Activated CD4-positive, alpha-beta T cell treated with anti-CD3 and anti-CD28 coated beads, Interleukin-2, amount 10 ng/mL, durations not matched to agents 24 days and 14 days (primary cell): ENCODE data around the gene PLA2G4B. TPM values are rescaled to one million over a fixed set of nuclear protein-coding genes. Genes with fewer than 3 reads are reported as not detected.

Experiments used
- DNase-seq: peaks from one replicate; pipeline ENCODE4 v3.0.0; 2022
- H3K27ac Mint-ChIP-seq: one replicate; pipeline ENCODE4 v1.8.0; 2022; ENCODE audit warnings: mild to moderate bottlenecking, mixed read lengths
- H3K27me3 Mint-ChIP-seq: one replicate; pipeline ENCODE4 v1.8.0; 2022; ENCODE audit warnings: mixed read lengths
- H3K36me3 Mint-ChIP-seq: one replicate; pipeline ENCODE4 v1.8.0; 2022; ENCODE audit warnings: low read depth, mild to moderate bottlenecking, mixed read lengths
- H3K4me1 Mint-ChIP-seq: one replicate; pipeline ENCODE4 v1.8.0; 2021; ENCODE audit warnings: mixed read lengths
- H3K4me3 Mint-ChIP-seq: one replicate; pipeline ENCODE4 v1.8.0; 2022; ENCODE audit warnings: mild to moderate bottlenecking, moderate library complexity, mixed read lengths
- H3K9me3 Mint-ChIP-seq: one replicate; pipeline ENCODE4 v1.8.0; 2021; ENCODE audit warnings: mixed read lengths
- intact Hi-C: fragments of 100-400 bp; cut with micrococcal nuclease; formaldehyde crosslinking; loops from one replicate; pipeline ENCODE4 v1.15.1; 2023
- total RNA-seq: library from RNA; stranded (reverse); gene quantifications from 2 replicates; pipeline ENCODE4 v1.2.3, GENCODE V29; 2022

Gene PLA2G4B
- total RNA-seq, 1 donor from 2014 or later = 8.5 TPM

DNA sequence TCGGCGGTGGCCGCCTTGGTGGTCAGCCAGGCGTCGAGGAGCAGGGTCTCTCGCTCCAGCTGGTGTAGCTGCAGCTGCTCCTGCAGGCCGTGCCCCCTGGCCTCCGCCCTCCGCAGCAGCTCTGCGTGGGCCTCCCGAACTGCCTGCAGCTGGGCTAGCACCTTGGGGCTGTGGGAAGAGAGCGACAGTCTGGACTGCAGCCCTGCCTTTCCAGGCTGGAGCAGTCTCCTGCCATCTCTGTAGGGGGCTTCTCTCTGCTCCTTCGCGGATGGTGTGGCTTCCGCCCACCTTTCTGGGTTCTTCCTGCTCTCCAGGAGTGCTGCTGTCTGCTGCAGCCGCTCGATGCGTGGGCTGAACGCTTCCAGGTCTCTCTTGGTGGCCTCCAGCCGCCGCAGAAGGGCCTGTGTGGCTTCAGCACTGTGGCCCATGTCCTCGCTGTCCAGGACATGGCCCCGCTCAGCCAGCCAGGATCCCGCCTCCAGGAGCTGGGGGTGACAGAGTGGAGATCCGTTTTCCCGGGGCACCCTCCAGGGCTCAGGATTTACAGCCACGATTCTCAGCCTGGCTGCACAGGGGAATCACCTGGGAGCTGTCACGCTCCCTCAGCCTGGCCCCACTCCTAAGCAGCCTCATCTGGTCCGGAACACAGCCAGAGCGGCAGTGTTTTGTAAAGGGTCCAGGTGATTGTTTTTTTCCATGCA is 16.8 kb downstream of the PLA2G4B start:
- Mint-ChIP-seq H3K9me3 (no peaks in the 10 kb centered on the region), H3K36me3 (no peaks in the 10 kb centered on the region), H3K27me3 (no peaks in the 10 kb centered on the region), H3K4me1 (peaks cover 7% of the 10 kb centered on the region), H3K27ac (no peak overlapping the region), H3K4me3 (no peak overlapping the region)
- intact Hi-C loops = no loop called here
- no peak for DNase-seq

DNA sequence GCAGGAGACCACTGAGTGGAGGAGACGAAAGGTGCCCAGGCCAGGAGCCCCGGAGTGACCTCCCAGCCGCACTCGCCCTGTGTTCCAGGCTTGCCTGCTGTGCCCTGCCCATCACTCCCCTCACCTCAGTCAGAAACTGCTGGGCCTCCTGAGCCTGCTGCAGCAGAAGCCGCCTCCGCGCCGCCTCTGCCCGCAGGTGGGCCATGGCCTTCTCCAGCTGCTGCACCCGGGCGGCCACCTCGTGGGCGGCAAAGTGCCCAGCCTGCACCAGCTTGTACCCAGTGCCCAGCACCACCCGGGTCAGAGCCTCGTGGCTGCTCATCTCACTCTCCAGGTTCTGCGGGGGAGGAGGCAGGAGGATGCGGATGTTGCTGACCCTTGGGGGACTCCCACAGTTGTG is 17.6 kb downstream of the PLA2G4B start:
- intact Hi-C loops = no loop called here
- Mint-ChIP-seq H3K4me1 (peaks cover 7% of the 10 kb centered on the region), H3K27me3 (no peaks in the 10 kb centered on the region), H3K9me3 (no peaks in the 10 kb centered on the region), H3K36me3 (no peaks in the 10 kb centered on the region), H3K4me3 (no peak overlapping the region), H3K27ac (no peak overlapping the region)
- DNase-seq = no peak

DNA sequence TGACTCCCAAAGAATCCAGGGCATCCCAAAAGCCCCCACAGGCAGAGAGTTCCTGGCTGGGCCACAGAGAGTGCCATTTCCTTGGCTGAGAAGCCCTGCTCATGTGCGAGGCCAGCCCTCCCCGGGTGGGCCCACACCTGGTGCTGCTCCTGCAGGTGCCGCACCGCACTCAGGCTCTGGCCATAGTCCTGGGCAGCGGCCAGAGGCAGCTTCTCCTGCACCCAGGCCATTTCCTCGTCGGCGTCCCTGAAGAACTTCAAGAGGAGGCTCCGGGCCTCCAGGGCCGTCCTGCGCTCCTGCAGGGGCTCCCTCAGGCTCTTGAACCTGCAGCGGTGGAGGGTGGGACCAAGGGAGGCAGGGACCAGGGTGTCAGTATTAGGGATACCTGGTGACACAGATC is 18.1 kb downstream of the PLA2G4B start:
- Mint-ChIP-seq H3K27me3 (no peaks in the 10 kb centered on the region), H3K4me3 (no peak overlapping the region), H3K9me3 (no peaks in the 10 kb centered on the region), H3K36me3 (no peaks in the 10 kb centered on the region), H3K4me1 (peaks cover 7% of the 10 kb centered on the region), H3K27ac (no peak overlapping the region)
- intact Hi-C loops = no loop called here
- DNase-seq = no peak

DNA sequence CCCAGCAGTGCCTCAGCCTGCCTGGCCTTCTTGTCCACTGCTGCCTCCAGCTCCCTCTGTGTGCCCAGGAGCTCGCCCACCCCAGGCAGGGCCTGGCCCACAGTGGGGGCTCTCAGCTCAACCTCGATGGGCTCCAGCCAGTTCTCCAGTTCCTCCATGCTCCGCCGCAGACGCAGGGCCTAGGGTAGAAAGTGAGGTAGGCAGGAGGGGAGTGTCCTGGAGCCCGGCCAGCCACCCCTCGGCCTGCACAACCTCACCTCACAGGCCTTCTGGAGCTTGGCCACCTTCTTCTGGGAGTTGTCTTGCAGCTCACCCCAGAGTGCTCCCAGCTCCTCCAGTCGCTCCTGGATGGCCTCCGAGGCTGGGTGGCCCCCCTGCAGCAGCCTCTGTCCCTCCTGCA is 18.7 kb downstream of the PLA2G4B start:
- no peaks in the 10 kb centered on the region for H3K27me3 Mint-ChIP-seq
- no peak overlapping the region for H3K4me3 Mint-ChIP-seq
- no peak for DNase-seq
- no peaks in the 10 kb centered on the region for H3K36me3 Mint-ChIP-seq
- H3K27ac Mint-ChIP-seq = no peak overlapping the region
- H3K4me1 Mint-ChIP-seq = peaks cover 7% of the 10 kb centered on the region
- no peaks in the 10 kb centered on the region for H3K9me3 Mint-ChIP-seq
- intact Hi-C loops = no loop called here

DNA sequence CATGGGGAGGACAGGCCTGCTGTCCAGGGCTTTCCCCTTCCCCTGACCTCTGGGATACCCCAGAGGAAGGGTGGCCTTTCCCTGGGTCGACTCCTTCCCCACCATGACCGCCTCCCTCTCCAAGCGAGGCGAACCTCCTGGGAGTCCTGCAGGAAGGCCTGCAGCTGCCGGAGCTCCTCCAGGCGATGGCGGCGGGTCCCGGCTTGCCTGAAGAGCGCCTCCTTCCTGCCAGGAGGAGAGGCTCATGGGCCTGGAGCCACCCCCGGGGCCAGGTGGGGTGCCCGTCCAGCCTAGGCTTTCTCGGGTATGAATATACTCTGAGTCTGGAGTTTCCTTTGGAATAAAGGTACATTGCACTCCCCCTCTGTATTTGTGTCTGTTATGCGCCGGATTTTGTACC is 20.1 kb downstream of the PLA2G4B start:
- no peaks in the 10 kb centered on the region for H3K36me3 Mint-ChIP-seq
- H3K27me3 Mint-ChIP-seq = no peaks in the 10 kb centered on the region
- no peak overlapping the region for H3K4me3 Mint-ChIP-seq
- peaks cover 7% of the 10 kb centered on the region for H3K4me1 Mint-ChIP-seq
- no peak for DNase-seq
- H3K9me3 Mint-ChIP-seq = no peaks in the 10 kb centered on the region
- no peak overlapping the region for H3K27ac Mint-ChIP-seq
- intact Hi-C loops = no loop called here

DNA sequence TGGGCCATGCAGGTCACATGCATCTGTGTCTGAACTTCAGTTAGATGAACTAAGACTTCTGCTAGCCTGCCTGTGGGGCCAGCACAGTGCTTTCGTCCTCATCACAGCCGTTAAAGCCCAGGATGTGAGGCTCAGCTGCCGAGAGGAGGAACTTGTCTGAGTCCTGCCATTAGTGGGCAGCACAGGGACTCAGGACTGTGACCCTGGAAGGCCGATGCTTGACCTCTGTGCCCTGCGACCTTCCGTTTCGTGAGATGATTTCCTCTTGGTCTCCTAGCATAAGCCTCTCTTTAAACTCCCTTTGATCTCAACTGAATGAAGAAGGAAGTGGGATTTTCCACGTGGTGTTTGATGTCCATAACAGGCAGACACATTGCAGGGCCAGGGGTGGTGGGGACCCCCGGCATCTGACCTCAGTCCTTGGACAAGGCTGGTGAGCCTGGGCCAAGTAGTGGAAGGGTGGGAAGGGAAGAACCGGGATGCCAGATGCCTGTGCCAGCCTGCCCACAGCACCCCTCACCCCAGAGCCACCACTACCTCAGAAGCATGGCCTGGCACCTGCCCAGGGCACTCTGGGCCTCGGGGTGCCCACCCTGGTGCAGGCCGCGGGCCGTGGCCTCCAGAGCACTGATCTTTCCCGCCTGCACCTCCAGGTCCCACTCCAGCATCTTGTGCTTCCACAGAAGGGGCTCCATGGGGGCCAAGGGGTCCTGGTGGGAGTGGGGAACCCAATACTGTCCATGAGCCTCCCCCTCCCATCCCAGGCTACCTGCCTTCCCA is 21.6 kb downstream of the PLA2G4B start:
- H3K27me3 Mint-ChIP-seq = no peaks in the 10 kb centered on the region
- no peaks in the 10 kb centered on the region for H3K9me3 Mint-ChIP-seq
- no peak overlapping the region for H3K27ac Mint-ChIP-seq
- no peak overlapping the region for H3K4me3 Mint-ChIP-seq
- H3K4me1 Mint-ChIP-seq = peaks cover 7% of the 10 kb centered on the region
- H3K36me3 Mint-ChIP-seq = no peaks in the 10 kb centered on the region
- intact Hi-C loops = no loop called here
- no peak for DNase-seq

DNA sequence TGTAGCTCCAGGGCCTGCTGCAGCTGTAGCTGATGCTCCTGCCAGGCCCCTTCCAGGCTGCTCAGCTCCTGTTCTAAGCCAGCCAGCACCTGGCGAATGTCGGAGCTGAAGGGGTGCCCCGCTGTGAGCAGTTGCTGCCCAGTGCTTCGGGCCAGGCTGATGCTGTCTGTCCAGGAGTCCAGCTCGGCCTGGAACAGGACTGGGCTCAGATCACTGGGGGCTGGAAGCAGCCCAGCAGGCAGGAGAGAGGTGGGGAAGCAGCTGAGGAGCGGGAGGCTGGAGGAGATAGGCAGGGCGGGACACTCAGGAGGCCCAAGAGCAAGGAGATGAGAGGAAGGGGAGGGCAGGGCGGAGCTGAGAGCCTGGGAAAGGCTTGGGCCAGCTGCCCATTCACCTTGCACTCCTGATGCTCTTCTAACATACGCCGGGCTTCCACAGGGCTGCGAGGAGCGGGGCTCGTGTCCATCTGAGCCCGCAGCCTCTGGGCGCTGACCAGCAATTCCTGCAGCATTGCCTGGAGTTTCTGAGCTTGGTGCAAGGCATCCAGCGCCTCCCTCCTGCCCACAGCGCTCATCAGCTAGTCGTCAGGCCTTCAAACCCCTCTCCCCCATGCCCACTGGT is 23.2 kb downstream of the PLA2G4B start:
- Mint-ChIP-seq H3K27me3 (no peaks in the 10 kb centered on the region), H3K36me3 (no peaks in the 10 kb centered on the region), H3K4me3 (no peak overlapping the region), H3K27ac (no peak overlapping the region), H3K4me1 (peaks cover 7% of the 10 kb centered on the region), H3K9me3 (no peaks in the 10 kb centered on the region)
- intact Hi-C loops = no loop called here
- DNase-seq = no peak

DNA sequence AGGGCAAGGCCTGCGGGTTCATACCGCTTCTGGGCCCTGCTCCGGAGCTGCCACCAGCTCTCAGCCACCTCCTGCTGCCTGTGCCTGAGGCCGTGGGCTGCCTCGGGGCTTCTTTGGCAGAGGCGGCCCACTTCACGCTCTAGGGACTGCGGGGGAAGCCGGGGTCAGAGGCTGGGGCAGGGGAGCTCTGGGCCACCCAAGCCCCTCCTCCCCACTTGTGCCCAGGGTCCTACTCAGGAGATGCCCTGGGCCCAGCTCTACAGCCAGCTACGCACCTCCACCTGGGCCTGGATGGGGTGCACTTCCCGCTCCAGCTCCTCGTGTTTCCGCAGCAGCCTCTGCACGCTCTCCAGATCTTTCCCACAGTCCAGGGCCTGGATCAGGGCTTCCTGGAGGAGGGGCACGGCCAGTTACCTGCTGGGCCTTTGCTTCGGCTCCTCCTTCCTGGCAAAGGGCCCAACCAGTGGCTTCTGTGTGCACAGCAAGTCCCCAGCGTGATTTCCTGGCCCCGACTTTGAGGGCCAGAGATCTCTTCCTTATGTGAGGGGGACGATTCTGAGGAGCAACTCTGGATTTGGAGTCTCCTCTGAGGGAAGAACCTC is 24.0 kb downstream of the PLA2G4B start:
- DNase-seq = no peak
- H3K4me3 Mint-ChIP-seq = no peak overlapping the region
- intact Hi-C loops = no loop called here
- H3K27me3 Mint-ChIP-seq = no peaks in the 10 kb centered on the region
- no peaks in the 10 kb centered on the region for H3K9me3 Mint-ChIP-seq
- H3K36me3 Mint-ChIP-seq = no peaks in the 10 kb centered on the region
- H3K4me1 Mint-ChIP-seq = peaks cover 7% of the 10 kb centered on the region
- H3K27ac Mint-ChIP-seq = no peak overlapping the region

DNA sequence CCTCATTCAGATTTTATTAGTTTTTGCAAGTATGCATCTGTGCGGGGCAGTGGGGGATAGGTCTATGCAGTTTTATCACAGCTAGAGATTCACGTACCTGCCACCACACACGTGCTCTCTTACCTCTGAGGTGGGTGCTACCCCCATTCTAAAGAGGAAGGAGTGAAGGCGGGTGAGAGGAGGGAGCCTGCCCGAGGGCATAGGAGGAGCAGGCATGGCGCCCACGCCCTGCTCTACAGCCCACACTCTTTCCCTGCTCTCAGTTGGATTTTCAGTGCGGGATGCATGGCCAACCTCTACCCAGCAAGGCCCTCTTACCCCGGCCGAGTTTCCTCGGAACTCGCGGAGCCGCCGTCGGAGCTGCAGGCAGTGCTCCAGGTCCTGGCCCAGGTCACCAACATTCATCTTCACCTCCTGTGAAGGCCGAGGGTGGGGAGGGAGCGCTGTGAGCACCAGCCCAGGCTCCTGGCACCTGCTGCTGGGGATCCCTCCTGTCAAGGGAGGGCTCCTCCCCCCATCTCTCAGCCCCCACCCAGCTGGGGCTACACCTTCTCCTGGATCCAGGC is 26.9 kb downstream of the PLA2G4B start:
- DNase-seq = no peak
- Mint-ChIP-seq H3K36me3 (no peaks in the 10 kb centered on the region), H3K4me3 (no peak overlapping the region), H3K27me3 (no peaks in the 10 kb centered on the region), H3K4me1 (no peaks in the 10 kb centered on the region), H3K27ac (no peak overlapping the region), H3K9me3 (no peaks in the 10 kb centered on the region)
- intact Hi-C loops = no loop called here

DNA sequence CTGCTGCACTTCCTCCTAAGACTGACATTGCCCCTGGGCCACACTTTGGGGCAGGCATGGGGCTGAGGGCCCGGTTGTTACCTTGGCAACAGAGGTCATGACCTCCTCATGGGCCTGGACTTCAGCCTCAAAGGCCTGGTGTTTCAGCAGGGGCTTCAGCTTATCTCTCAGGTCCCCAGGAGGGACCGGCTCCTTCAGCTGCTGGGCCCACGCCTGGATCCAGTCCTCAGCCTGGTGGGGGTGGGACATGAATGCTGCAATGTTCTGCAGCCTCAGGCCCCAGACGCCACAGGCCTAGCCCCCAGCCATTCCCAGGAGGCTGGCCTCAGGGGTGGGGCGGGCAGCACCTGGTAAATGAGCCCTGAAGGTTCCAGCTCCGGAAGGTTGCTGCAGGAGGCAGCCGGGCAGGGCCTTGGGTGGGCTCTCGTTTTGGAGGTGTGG is 27.6 kb downstream of the PLA2G4B start:
- Mint-ChIP-seq H3K27ac (no peak overlapping the region), H3K27me3 (no peaks in the 10 kb centered on the region), H3K4me3 (no peak overlapping the region), H3K9me3 (no peaks in the 10 kb centered on the region), H3K4me1 (peaks cover 6% of the 10 kb centered on the region), H3K36me3 (no peaks in the 10 kb centered on the region)
- DNase-seq = no peak
- intact Hi-C loops = no loop called here

DNA sequence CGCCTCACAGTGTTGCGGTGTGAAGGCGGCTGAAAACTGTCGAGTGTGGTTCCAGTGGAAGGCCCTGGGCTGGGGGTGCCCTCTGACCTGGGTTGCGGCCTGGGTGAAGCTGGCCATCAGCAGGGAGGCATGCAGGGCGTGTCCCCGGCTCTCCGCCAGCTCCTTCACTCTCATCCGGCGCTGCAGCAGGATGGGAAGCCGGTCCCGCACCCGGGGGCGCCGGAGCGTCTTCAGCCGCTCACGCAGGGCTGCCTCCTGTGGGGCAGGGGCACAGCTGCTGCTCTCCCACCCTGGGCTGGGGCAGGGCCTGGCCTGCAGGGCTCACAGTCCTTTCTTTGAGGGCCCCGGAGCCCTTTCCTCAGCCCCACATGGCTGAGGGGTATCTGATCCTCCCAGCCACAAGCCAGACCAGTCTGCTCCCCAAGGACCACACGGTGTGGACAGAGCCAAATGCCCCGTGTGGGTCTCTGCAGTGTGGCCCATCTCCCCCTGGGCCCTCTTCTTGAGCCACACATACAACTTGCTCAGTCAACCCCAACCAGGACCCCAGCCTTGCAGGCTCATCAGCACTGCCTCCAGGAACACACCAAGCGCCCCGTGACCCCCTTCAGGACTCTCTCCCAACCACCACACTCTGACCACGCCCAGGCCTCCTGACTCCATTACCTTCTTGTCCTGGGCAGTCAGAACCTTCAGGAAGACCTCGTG is 28.4 kb downstream of the PLA2G4B start:
- intact Hi-C loops = no loop called here
- Mint-ChIP-seq H3K9me3 (no peaks in the 10 kb centered on the region), H3K4me3 (no peak overlapping the region), H3K36me3 (no peaks in the 10 kb centered on the region), H3K27ac (no peak overlapping the region), H3K27me3 (no peaks in the 10 kb centered on the region), H3K4me1 (peaks cover 6% of the 10 kb centered on the region)
- no peak for DNase-seq

DNA sequence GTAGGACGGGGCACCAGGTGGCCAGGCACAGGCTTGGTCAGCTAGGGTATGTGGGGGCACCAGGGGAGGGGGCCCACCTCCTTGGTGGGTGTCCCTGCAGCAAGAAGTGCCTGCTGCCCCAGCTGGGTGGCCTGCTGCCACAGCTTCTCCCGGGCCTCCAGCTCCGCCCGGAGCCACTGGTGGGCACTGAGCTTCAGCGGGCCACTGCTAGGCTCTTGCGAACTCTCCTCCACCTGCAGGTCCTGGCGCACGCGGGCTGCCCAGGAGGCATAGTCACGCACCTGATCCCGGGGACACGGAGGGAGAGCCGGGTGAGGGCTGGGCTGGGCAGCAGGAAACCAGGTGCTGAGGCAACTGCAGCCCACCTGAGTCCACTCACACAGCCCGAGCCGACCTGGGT is 29.7 kb downstream of the PLA2G4B start:
- H3K4me3 Mint-ChIP-seq = no peak overlapping the region
- peaks cover 9% of the 10 kb centered on the region for H3K4me1 Mint-ChIP-seq
- H3K27me3 Mint-ChIP-seq = no peaks in the 10 kb centered on the region
- H3K9me3 Mint-ChIP-seq = no peaks in the 10 kb centered on the region
- no peak overlapping the region for H3K27ac Mint-ChIP-seq
- no peaks in the 10 kb centered on the region for H3K36me3 Mint-ChIP-seq
- intact Hi-C loops = no loop called here
- DNase-seq = no peak
